ENCODE measurements around the gene SNX6. TPM values are rescaled to one million over a fixed set of nuclear protein-coding genes. Genes with fewer than 3 reads are reported as not detected.
"Not testable (repeated sequence)": the region's sequence is repeated elsewhere in the genome, so short reads cannot be mapped to it uniquely, and the experiment has no call there.

The SNX6 gene
- total RNA-seq, 1 donor from 2014 or later: 365 TPM

DNA sequence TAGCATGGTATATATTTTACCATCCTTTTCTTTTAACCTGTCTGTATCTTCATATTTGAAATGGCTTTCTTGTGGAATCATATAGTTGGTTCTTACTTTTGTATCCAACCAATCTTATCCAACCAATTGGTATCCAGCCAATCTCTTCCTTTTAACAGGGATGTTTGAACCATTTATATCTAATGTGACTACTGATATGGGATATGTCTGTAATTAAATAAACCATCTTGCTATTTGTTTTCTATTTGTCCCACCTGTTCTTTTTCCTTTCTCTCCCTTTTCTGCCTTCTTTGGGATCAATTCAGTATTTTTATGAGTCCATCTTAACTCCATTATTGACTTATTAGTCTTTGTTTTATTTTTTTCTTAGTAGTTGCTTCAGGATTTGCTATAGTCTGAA, 30.8 kb upstream of the SNX6 start:
- no peak overlapping the region for H3K27ac Mint-ChIP-seq
- H3F3A ChIP-seq (ENCODE audit: low read depth): no peaks in the 10 kb centered on the region
- H3K27me3 Mint-ChIP-seq (ENCODE audit: insufficient read depth, low read depth): no peaks in the 10 kb centered on the region

DNA sequence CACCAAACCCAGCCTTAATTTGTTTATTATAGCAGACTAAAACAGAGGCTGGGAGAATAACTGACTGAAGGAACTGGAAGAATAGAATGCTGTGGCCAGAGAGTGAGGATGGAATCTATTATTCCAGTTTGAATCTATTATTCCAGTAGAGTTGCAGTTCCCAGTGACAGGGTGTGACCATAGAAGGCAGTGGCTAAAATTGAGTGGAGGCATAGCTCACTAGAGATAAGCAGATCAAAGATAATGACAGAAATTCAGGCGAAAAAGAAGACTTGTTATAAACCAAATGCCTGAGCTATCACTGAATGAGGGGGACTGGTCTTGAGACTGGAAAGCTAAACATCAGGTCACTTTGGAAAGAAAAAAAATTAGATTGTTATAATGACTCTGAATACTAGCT, 26.0 kb upstream of the SNX6 start:
- Mint-ChIP-seq H3K9me3 (no peaks in the 10 kb centered on the region), H3K27ac (no peak overlapping the region), H3K36me3 (no peaks in the 10 kb centered on the region), H3K4me1 (no peaks in the 10 kb centered on the region), H3K27me3 (ENCODE audit: insufficient read depth, low read depth) (no peaks in the 10 kb centered on the region), H3K4me3 (no peak overlapping the region)
- Histone ChIP-seq H3K4me3 (no peak overlapping the region), H2AFZ (replicated peaks) (no peak overlapping the region), H3K4me1 (no peaks in the 10 kb centered on the region), H4K20me1 (ENCODE audit: low read depth) (no peaks in the 10 kb centered on the region), H3K4me2 (no peak overlapping the region), H3K9me3 (ENCODE audit: low read depth) (no peaks in the 10 kb centered on the region), H3K79me2 (ENCODE audit: low read depth) (no peaks in the 10 kb centered on the region), H3F3A (ENCODE audit: low read depth) (no peaks in the 10 kb centered on the region), H3K36me3 (no peaks in the 10 kb centered on the region), H3K9ac (no peak overlapping the region), H3K27ac (no peak overlapping the region), H3K27me3 (no peaks in the 10 kb centered on the region)
- TF ChIP-seq EZH2 (IDR thresholded peaks at IDR 0.05) (no peak), EZH2phosphoT487 (IDR thresholded peaks at IDR 0.05) (no peak)
- TF ChIP-seq, protein P1, sequence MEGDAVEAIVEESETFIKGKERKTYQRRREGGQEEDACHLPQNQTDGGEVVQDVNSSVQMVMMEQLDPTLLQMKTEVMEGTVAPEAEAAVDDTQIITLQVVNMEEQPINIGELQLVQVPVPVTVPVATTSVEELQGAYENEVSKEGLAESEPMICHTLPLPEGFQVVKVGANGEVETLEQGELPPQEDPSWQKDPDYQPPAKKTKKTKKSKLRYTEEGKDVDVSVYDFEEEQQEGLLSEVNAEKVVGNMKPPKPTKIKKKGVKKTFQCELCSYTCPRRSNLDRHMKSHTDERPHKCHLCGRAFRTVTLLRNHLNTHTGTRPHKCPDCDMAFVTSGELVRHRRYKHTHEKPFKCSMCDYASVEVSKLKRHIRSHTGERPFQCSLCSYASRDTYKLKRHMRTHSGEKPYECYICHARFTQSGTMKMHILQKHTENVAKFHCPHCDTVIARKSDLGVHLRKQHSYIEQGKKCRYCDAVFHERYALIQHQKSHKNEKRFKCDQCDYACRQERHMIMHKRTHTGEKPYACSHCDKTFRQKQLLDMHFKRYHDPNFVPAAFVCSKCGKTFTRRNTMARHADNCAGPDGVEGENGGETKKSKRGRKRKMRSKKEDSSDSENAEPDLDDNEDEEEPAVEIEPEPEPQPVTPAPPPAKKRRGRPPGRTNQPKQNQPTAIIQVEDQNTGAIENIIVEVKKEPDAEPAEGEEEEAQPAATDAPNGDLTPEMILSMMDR (IDR thresholded peaks at IDR 0.05): no peak
- no peak for DNase-seq (ENCODE audit: low spot score)

More for the DNA sequence above, 30.8 kb upstream of the SNX6 start:
- Mint-ChIP-seq H3K4me3 (no peak overlapping the region), H3K9me3 (no peaks in the 10 kb centered on the region), H3K4me1 (no peaks in the 10 kb centered on the region), H3K36me3 (no peaks in the 10 kb centered on the region)
- Histone ChIP-seq H3K27ac (no peak overlapping the region), H3K79me2 (ENCODE audit: low read depth) (no peaks in the 10 kb centered on the region), H3K27me3 (no peaks in the 10 kb centered on the region), H4K20me1 (ENCODE audit: low read depth) (no peaks in the 10 kb centered on the region), H3K36me3 (no peaks in the 10 kb centered on the region), H3K4me3 (no peak overlapping the region), H3K4me2 (no peak overlapping the region), H3K9ac (no peak overlapping the region), H3K4me1 (no peaks in the 10 kb centered on the region), H2AFZ (replicated peaks) (no peak overlapping the region), H3K9me3 (ENCODE audit: low read depth) (no peaks in the 10 kb centered on the region)
- no peak for DNase-seq (ENCODE audit: low spot score)
- TF ChIP-seq, protein P1 (IDR thresholded peaks at IDR 0.05): no peak
- TF ChIP-seq EZH2 (IDR thresholded peaks at IDR 0.05) (no peak), EZH2phosphoT487 (IDR thresholded peaks at IDR 0.05) (no peak)

DNA sequence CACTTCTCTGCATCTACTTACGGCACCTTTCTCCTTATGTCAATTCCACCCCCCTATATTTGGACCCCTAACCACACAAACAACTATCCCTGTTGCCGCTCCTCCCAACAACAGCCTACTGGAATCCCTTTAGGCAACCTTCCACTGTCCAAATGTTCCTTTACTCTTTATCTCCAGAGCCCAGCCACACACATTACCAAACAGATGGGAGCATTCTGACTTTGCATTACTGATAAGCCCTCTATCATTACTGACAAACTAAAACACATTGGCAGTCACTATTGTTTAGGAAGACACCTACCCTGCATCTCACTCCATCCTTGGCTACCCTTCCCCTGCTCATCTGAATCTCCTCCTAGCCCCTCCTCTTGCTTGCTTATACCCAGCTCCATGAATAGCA, 23.1 kb upstream of the SNX6 start:
- not testable (repeated sequence) for H3K9ac ChIP-seq; H3K4me1 ChIP-seq; H3K36me3 Mint-ChIP-seq; H3K9me3 Mint-ChIP-seq; H3K4me1 Mint-ChIP-seq; H3K4me3 Mint-ChIP-seq; H3K79me2 ChIP-seq (ENCODE audit: low read depth); H3K27me3 Mint-ChIP-seq (ENCODE audit: insufficient read depth, low read depth); H3K27ac ChIP-seq; H4K20me1 ChIP-seq (ENCODE audit: low read depth); H3K4me2 ChIP-seq; H3K27me3 ChIP-seq; H3K9me3 ChIP-seq (ENCODE audit: low read depth); H3K36me3 ChIP-seq; H3F3A ChIP-seq (ENCODE audit: low read depth); DNase-seq (ENCODE audit: low spot score); H3K27ac Mint-ChIP-seq; H3K4me3 ChIP-seq; H2AFZ ChIP-seq (replicated peaks)

DNA sequence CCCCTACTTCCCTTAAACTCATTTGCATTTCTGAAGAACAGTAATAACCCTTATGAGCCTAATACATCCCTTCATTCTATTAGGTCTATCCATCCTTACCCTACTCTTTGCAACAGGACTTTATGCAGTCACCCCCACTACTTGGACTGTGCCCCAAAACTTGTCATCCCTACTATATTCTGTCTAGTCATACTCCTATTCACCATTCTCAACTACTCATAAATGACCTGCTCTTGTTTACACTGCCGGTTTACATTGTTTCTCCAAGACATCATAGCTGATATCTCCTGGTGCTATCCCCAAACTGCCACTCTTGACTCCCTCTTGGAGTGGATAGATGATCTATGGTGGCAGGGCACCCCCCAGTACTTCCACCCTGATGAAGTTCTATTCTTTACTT, 22.4 kb upstream of the SNX6 start:
- H3K9me3 Mint-ChIP-seq; DNase-seq (ENCODE audit: low spot score); H3K27ac Mint-ChIP-seq; H2AFZ ChIP-seq (replicated peaks); H3K27me3 ChIP-seq; H3K27ac ChIP-seq; H3K4me3 ChIP-seq; H3K4me3 Mint-ChIP-seq; H3K27me3 Mint-ChIP-seq (ENCODE audit: insufficient read depth, low read depth); H3K36me3 Mint-ChIP-seq; H3K9me3 ChIP-seq (ENCODE audit: low read depth); H4K20me1 ChIP-seq (ENCODE audit: low read depth); H3K4me2 ChIP-seq; H3K9ac ChIP-seq; H3K4me1 ChIP-seq; H3K36me3 ChIP-seq; H3F3A ChIP-seq (ENCODE audit: low read depth); H3K4me1 Mint-ChIP-seq; H3K79me2 ChIP-seq (ENCODE audit: low read depth): not testable (repeated sequence)

Data from neural progenitor cell (in vitro differentiated cells).